Measurements from ENCODE around the gene PRMT2.
A peak's percentile ranks its signal among the peaks of the same experiment; 100 is the strongest.

Gene PRMT2

DNA sequence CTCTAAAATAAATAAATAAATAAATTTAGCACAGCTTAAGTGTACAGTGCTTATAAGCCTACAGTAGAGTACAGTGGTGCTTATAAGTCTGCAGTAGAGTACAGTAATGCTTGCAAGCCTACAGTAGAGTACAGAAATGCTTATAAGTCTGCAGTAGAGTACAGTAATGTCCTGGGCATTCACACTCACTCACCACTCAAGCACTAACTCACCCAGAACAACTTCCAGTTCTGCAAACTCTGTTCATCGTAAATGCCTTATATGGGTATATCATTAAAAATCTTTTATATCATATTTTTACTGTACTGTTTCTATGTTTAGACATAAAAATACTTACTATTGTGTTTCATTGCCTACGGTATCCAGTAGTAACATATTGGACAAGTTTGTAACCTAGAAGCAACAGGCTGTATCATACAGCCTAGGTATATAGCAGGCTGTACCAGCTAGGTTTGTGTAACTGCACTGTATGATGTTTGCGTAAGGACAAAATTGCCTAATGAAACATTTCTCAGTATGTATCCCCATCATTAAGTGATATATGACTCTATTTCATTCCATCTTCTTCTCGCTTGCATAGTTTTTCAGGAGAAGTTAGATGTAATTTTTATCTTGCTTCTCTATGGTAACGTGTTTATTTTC, 16.6 kb upstream of the PRMT2 start:
- Histone ChIP-seq H3K9me3 (no peaks in the 10 kb centered on the region), H3K36me3 (no peaks in the 10 kb centered on the region), H3K27me3 (no peaks in the 10 kb centered on the region), H3K4me1 (ENCODE audit: control insufficient read depth in 1 of 2, insufficient read depth in 1 of 2, low read depth in 1 of 2, low read length in 1 of 2) (peaks cover 54 to 60% of the 10 kb centered on the region in 2 experiments), H3K27ac (peak overlapping the region; percentile 88), H3K4me3 (ENCODE audit: low read depth in 1 of 2, low read length in 1 of 2) (no peak overlapping the region)
- TF ChIP-seq, protein P1, sequence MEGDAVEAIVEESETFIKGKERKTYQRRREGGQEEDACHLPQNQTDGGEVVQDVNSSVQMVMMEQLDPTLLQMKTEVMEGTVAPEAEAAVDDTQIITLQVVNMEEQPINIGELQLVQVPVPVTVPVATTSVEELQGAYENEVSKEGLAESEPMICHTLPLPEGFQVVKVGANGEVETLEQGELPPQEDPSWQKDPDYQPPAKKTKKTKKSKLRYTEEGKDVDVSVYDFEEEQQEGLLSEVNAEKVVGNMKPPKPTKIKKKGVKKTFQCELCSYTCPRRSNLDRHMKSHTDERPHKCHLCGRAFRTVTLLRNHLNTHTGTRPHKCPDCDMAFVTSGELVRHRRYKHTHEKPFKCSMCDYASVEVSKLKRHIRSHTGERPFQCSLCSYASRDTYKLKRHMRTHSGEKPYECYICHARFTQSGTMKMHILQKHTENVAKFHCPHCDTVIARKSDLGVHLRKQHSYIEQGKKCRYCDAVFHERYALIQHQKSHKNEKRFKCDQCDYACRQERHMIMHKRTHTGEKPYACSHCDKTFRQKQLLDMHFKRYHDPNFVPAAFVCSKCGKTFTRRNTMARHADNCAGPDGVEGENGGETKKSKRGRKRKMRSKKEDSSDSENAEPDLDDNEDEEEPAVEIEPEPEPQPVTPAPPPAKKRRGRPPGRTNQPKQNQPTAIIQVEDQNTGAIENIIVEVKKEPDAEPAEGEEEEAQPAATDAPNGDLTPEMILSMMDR (IDR thresholded peaks at IDR 0.05): no peak

DNA sequence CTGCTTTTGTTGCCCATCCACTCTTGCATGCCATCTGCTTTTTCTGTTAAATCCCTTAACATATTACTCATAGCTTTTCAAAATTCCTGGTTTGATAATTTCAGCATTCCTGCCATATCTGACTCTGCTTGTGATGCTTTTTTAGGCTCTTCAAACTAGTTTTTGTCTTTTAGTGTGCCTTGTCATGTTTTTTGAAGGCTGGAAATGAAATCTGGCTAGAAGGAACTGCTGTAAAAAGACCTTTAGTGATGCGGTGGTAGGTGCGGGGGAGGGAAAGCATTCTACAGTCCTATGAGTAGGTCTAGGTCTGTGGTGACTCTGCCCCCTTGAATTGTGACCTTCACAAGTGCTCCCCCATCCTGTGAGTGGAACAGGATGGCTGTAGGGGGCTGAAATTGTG, 15.6 kb upstream of the PRMT2 start:
- peak overlapping the region; percentile 88 for H3K27ac ChIP-seq
- TF ChIP-seq, protein P1 (IDR thresholded peaks at IDR 0.05): no peak
- peaks cover 64 to 70% of the 10 kb centered on the region in 2 experiments for H3K4me1 ChIP-seq (ENCODE audit: control insufficient read depth in 1 of 2, insufficient read depth in 1 of 2, low read depth in 1 of 2, low read length in 1 of 2)
- H3K36me3 ChIP-seq: no peaks in the 10 kb centered on the region
- no peak overlapping the region for H3K4me3 ChIP-seq (ENCODE audit: low read depth in 1 of 2, low read length in 1 of 2)
- H3K27me3 ChIP-seq: no peaks in the 10 kb centered on the region
- no peaks in the 10 kb centered on the region for H3K9me3 ChIP-seq

GRCh38 chr21:46620846-46621245, 14.6 kb upstream of the PRMT2 start:
- Histone ChIP-seq H3K9me3 (no peaks in the 10 kb centered on the region), H3K4me1 (ENCODE audit: control insufficient read depth in 1 of 2, insufficient read depth in 1 of 2, low read depth in 1 of 2, low read length in 1 of 2) (peaks cover 74 to 78% of the 10 kb centered on the region in 2 experiments), H3K36me3 (no peaks in the 10 kb centered on the region), H3K27me3 (no peaks in the 10 kb centered on the region), H3K27ac (peak overlapping the region; percentile 88), H3K4me3 (ENCODE audit: low read depth in 1 of 2, low read length in 1 of 2) (no peak overlapping the region)
- TF ChIP-seq, protein P1 (IDR thresholded peaks at IDR 0.05): no peak

- Histone ChIP-seq H3K36me3 (no peaks in the 10 kb centered on the region), H3K27ac (peak overlapping the region; percentile 88), H3K4me1 (ENCODE audit: control insufficient read depth in 1 of 2, insufficient read depth in 1 of 2, low read depth in 1 of 2, low read length in 1 of 2) (peaks cover 82 to 86% of the 10 kb centered on the region in 2 experiments), H3K4me3 (ENCODE audit: low read depth in 1 of 2, low read length in 1 of 2) (peak overlapping the region in 1 of 2 experiments; percentile 13), H3K27me3 (no peaks in the 10 kb centered on the region), H3K9me3 (no peaks in the 10 kb centered on the region)
- TF ChIP-seq, protein P1 (IDR thresholded peaks at IDR 0.05): no peak
Measured at GRCh38 chr21:46621457-46622182, 13.9 kb upstream of the PRMT2 start.

GRCh38 chr21:46622226-46622625, 13.2 kb upstream of the PRMT2 start:
- H3K27me3 ChIP-seq: no peaks in the 10 kb centered on the region
- H3K9me3 ChIP-seq: no peaks in the 10 kb centered on the region
- H3K36me3 ChIP-seq: no peaks in the 10 kb centered on the region
- TF ChIP-seq, protein P1 (IDR thresholded peaks at IDR 0.05): no peak
- peaks cover 88 to 91% of the 10 kb centered on the region in 2 experiments for H3K4me1 ChIP-seq (ENCODE audit: control insufficient read depth in 1 of 2, insufficient read depth in 1 of 2, low read depth in 1 of 2, low read length in 1 of 2)
- peak overlapping the region; percentile 13 to 21 for H3K4me3 ChIP-seq (ENCODE audit: low read depth in 1 of 2, low read length in 1 of 2)
- H3K27ac ChIP-seq: peak overlapping the region; percentile 88
